GM21576 (cell line): ENCODE data around the gene AGAP2.
A peak's percentile ranks its signal among the peaks of the same experiment; 100 is the strongest.
"Not testable (repeated sequence)": the region's sequence is repeated elsewhere in the genome, so short reads cannot be mapped to it uniquely, and the experiment has no call there.

Experiments
- ATAC-seq: cut with Tn5 transposase; IDR thresholded peaks from one replicate; pipeline ENCODE4 v1.9.1; 2021; ENCODE audit warnings: mild to moderate bottlenecking, moderate library complexity; ENCODE audit not compliant: unreplicated experiment

Gene AGAP2

DNA sequence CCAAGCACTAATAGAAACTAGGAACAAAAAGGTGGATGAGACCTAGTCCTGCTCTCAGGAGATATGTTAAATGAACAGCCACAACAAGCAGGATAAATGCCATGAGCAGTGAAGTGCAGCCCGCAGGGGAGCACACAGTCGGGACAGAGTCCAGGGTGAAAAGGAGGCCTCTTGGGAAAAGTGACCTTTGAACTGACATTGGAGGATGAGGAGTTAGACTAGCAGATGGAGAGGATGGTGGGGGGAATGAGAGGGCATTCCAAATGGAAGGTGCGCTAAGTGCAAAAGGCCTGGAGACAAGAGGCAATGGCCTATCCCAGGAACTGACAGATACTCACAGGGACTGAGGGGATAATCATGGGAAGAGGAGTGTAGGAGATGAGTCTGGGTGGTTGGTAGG, 40.1 kb downstream of the AGAP2 start:
- no peak for ATAC-seq

DNA sequence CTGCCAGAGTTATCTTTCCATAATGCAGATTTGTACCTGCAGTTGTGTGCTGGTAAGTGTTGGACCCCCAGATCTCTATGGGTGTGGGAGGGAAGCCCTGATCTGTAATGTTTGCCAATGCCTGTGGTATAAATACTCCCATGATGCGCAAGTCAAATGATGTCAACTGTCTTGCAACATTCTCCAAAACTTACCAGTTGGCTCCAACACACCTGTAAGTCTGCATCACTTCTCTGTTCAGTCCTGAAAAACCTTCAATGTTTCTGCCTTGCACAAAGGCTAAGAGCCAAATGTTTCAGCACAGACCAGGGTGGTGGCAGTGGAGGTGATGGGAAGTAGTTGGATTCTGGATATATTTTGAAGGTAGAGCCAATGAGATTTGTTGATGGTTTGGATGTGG, 41.5 kb downstream of the AGAP2 start:
- ATAC-seq: no peak

DNA sequence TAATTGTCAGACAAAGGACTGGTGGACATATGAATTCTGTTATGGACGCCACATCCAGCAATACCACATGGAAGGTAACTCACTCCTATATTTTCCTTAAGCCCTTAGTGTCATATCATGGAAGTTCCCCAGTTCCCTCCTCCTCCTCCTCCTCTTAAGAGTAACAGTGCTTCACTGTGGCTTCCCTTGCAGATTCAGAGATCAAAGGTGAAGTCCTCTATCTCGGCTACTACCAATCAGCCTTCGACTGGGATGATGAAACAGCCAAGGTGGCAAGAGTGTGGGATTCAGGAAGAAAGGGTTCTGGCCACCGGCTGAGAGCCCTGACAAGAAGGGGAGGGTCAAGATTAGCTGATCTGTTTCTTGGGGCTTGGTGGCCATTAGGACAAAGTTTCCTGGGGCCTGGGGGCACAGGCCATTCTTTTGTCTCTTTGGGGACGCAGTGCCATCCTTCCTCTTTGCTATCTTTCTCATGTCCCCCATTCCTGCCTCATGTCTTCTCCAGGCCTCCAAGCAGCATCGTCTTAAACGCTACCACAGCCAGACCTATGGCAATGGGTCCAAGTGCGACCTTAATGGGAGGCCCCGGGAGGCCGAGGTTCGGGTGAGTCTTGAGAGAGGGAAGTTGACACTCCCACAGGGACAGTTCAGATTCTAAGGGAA, 42.6 kb downstream of the AGAP2 start:
- no peak for ATAC-seq

DNA sequence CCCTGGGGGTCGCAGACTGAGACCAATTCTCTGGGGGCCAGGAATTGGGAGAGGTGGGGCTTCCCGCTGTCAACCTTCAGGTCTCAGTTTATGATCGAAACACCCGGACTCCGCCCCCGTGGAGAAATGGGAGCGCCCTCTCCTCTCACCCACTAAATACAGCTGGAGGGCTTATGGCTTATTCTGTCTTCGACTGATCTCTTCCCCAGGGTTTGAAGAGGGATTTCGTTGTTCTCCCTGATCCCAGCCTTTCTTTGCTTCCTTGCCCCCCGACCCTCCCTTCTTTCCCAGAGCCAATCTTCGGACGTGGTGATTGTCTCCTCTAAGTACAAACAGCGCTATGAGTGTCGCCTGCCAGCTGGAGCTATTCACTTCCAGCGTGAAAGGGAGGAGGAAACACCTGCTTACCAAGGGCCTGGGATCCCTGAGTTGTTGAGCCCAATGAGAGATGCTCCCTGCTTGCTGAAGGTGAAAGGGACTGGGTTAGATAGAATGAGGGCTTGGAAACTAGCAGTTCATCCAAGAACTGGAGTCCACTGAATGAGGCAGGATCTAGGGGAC, 44.0 kb downstream of the AGAP2 start:
- no peak for ATAC-seq

DNA sequence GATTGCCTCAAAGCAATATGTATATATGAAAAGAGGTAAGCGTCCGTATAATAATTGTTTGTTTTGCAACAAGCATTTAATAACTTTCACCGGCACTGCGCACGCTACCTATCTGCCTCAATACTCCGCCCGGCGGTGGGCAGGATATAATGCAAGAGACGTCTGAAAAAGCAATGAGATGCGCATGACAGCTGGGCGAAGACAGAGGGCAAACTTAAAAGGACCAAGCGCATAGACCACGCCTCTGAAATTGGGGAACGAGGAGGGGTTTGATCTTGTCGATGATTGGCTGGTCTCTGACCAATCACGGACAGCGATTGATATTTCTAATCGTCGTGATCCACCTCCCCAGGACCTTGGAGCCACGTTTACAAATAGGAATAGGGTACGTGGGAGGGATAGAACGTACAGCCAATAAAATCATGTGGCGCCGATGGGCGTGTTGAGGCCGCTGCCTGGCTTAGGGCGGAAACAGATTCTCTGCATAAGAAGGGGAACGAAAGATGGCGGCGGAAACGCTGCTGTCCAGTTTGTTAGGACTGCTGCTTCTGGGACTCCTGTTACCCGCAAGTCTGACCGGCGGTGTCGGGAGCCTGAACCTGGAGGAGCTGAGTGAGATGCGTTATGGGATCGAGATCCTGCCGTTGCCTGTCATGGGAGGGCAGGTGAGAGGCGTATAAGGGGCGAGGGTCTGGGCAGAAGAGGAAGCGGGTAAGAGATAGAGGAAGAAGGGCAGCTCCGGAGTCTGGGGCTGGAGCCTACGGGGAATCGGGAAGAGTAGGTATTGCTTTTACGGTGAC, 44.7 kb downstream of the AGAP2 start, which contains the start of gene OS9:
Gene OS9 (plus strand): TSS at position 474 of the 800 bp plus-strand sequence. CDS start 30 bp downstream, at position 504.
- ATAC-seq: peak; percentile 98

DNA sequence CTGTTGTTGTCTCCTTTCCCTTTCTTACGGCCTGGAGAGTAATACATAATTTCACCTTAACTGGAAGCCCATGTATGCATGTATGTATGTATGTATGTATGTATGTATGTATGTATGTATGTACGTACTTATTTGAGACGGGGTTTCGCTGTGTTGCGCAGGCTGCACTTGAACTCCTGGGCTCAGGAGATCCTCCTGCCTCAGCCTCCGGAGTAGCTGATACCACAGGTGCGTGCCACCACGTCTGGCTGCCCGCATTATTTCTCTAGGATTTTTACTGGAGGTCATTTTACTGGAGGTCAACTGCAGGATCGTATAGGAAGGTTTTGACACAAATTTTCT, 45.3 kb downstream of the AGAP2 start:
- ATAC-seq: no peak

DNA sequence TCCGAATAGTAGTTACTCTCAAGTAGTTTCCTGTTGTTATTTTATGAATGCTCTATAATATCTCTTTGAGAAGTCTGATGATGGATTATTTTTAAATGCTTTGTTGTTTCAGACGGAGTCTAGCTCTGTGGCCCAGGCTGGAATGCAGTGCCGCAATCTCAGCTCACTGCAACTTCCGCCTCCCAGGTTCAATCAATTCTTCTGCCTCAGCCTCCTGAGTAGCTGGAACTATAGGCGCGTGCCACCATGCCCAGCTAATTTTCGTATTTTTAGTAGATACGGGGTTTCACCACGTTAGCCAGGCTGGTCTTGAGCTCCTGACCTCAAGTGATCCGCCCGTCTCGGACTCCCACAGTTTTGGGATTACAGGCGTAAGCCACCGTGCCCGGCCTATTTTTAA, 46.0 kb downstream of the AGAP2 start:
- ATAC-seq: no peak

DNA sequence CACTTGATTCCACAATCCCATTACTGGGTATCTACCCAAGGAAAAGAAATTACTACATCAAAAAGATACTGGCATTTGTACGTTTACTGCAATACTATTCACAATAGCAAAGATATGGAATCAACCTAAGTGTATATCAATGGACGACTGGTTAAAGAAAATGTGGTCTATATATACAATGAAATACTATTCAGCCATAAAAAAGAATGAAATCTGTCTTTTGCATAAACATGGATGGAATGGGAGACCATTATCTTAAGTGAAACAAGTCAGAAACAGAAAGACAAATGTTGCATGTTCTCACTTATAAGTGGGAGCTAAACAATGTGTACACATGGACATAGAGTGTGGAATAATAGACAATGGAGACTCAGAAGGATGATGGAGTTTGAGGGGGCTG, 49.6 kb downstream of the AGAP2 start:
- ATAC-seq: no peak

DNA sequence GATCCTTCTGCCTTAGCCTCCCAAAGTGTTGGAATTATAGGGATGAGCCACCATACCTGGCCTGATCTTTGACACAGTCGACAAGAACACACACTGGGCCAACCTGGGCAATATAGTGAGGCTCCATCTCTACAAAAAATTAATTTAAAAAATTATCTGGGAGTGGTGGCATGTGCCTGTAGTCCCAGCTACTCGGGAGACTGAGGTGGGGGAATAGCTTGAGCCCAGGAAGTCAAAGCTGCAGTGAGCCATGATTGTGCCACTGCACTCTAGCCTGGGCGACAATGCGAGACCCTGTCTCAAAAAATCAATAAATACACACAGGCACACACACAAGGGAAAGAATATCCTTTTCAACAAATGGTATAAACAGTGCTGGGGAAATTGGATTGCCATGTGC, 50.7 kb downstream of the AGAP2 start:
- no peak for ATAC-seq

DNA sequence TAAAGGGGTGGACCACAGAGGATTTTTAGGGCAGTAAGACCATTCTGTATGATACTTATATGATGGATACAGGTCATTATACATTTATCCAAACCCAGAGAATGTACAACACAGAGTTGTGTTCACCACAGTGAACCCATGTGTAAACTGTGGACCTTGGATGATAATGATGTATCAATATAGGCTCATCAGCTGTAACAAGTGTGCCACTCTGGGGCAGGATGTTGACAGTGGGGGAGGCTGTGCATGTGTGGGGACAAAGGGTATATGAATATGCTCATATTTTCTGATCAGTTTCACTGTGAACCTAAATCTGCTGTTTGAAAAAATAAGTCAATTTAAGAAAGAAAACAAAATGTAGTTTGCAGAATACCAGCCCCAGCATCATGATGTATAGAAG, 58.8 kb downstream of the AGAP2 start:
- ATAC-seq: no peak

DNA sequence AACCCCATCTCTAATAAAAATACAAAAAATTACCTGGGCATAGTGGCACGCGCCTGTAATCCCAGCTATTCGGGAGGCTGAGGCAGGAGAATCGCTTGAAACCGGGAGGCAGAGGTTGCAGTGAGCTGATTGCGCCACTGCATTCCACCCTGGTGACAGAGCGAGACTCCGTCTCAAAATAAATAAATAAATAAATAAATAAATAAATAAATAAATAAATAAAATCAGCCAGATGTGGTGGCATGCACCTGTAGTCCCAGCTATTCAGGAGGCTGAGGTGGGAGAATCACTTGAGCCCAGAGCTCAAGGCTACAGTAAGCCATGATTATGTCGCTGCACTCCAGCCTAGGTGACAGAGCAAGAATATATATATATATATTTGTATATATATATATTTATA, 60.6 kb downstream of the AGAP2 start:
- ATAC-seq: not testable (repeated sequence)

DNA sequence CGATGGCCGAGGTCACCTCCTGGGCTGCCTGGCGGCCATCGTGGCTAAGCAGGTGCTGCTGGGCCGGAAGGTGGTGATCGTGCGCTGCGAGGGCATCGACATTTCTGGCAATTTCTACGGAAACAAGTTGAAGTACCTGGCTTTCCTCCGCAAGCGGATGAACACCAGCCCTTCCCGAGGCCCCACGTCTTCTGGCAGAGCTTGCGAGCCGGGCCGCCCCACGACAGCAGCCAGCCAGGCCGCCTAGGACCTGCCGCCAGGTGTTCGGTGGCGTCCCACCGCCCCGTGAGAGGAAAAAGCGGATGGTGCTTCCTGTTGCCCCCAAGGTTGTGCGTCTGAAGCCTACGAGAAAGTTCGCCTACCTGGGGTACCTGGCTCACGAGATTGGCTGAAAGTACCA, 63.9 kb downstream of the AGAP2 start:
- no peak for ATAC-seq
